Peyer's patch (tissue), 4 donors: ENCODE data around the gene DEK.

ENCODE experiments used
- POLR2A ChIP-seq, 2 donors: fragments of 450-650 bp; IDR thresholded peaks; one replicate each; pipeline ENCODE4 v1.5.1; 2017; ENCODE audit warnings: antibody characterized with exemption in 2 of 2, mild to moderate bottlenecking in 2 of 2, moderate library complexity in 2 of 2
- TF ChIP-seq, protein P1 (sequence below), 6 experiments: fragments of 450-650 bp in 4 of 6; fragments of 200-600 bp in 2 of 6; sonication (generic) in 1 of 6; IDR thresholded peaks; one replicate each; pipeline ENCODE4 v1.5.1; 2017 to 2019; ENCODE audit warnings: antibody characterized with exemption in 6 of 6, mild to moderate bottlenecking in 3 of 6, moderate library complexity in 1 of 6

DNA sequence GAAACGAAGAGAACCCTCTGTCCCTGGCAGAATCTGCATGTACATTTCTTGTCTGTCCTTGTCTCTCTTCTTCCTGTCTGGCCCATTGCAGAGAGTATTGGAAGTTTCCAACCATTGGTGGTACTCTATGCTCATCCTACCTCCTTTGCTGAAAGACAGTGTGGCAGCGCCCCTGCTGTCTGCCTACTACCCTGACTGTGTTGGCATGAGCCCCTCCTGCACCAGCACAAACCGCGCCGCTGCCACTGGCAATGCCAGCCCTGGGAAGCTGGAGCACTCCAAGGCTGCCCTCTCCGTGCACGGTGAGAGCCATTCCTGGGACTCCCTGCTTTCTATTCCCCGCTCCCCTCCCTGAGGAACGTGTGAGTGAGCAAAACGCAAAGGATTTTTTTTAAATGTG, 76.6 kb downstream of the DEK start:
- TF ChIP-seq, protein P1, sequence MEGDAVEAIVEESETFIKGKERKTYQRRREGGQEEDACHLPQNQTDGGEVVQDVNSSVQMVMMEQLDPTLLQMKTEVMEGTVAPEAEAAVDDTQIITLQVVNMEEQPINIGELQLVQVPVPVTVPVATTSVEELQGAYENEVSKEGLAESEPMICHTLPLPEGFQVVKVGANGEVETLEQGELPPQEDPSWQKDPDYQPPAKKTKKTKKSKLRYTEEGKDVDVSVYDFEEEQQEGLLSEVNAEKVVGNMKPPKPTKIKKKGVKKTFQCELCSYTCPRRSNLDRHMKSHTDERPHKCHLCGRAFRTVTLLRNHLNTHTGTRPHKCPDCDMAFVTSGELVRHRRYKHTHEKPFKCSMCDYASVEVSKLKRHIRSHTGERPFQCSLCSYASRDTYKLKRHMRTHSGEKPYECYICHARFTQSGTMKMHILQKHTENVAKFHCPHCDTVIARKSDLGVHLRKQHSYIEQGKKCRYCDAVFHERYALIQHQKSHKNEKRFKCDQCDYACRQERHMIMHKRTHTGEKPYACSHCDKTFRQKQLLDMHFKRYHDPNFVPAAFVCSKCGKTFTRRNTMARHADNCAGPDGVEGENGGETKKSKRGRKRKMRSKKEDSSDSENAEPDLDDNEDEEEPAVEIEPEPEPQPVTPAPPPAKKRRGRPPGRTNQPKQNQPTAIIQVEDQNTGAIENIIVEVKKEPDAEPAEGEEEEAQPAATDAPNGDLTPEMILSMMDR (IDR thresholded peaks at IDR 0.05) = no peak
- TF ChIP-seq POLR2A (IDR thresholded peaks at IDR 0.05) = no peak
